K562 (cell line): Measurements from ENCODE around the gene PRR7. TPM values are rescaled to one million over a fixed set of nuclear protein-coding genes. Genes with fewer than 3 reads are reported as not detected.

ENCODE experiments used
- CREBBP ChIP-seq: IDR thresholded peaks from one replicate; pipeline ENCODE4 v1.6.1; 2012; ENCODE audit warnings: low read depth, mild to moderate bottlenecking, control low read depth, inconsistent platforms, low read length
- EGR1 ChIP-seq: fragments of 450-650 bp; conservative IDR thresholded peaks from 2 replicates; pipeline ENCODE4 v1.6.1; 2017; ENCODE audit warnings: mild to moderate bottlenecking
- ELK1 ChIP-seq: sonication (generic); formaldehyde crosslinking; IDR thresholded peaks from 2 replicates; pipeline ENCODE4 v1.8.1; 2022; ENCODE audit warnings: missing genetic modification reagents
- ELK3 ChIP-seq: fragments of 450-650 bp; formaldehyde crosslinking; IDR thresholded peaks from 2 replicates; pipeline ENCODE4 v1.4.0; 2020; ENCODE audit warnings: mild to moderate bottlenecking
- HDAC1 ChIP-seq, 2 experiments: fragments of 450-650 bp; IDR thresholded peaks; 2 replicates each; pipeline ENCODE4 v1.6.1; 2016 to 2017; ENCODE audit warnings: inconsistent platforms in 1 of 2, mild to moderate bottlenecking in 1 of 2, moderate library complexity in 1 of 2
- MITF ChIP-seq: IDR thresholded peaks from 2 replicates; pipeline ENCODE4 v1.6.1; 2014; ENCODE audit warnings: antibody characterized with exemption
- MTA3 ChIP-seq: fragments of 450-650 bp; formaldehyde crosslinking; IDR thresholded peaks from 2 replicates; pipeline ENCODE4 v1.6.1; 2017; ENCODE audit warnings: mild to moderate bottlenecking, borderline replicate concordance
- MXI1 ChIP-seq: IDR thresholded peaks from 2 replicates; pipeline ENCODE4 v1.6.1; 2011; ENCODE audit warnings: low read depth, mild to moderate bottlenecking, improper control_type of control experiment, low read length
- NONO ChIP-seq, 2 experiments: fragments of 200-400 bp in 1 of 2; fragments of 450-650 bp in 1 of 2; formaldehyde crosslinking in 1 of 2; IDR thresholded peaks; 2 replicates each; pipeline ENCODE4 v1.6.1; 2017; ENCODE audit warnings: low read depth in 2 of 2, mild to moderate bottlenecking in 2 of 2, moderate library complexity in 2 of 2, low read length in 1 of 2
- PCBP1 ChIP-seq: fragments of 200-400 bp; formaldehyde crosslinking; IDR thresholded peaks from 2 replicates; pipeline ENCODE4 v1.6.1; 2018; ENCODE audit warnings: mild to moderate bottlenecking, low read depth, low read length; ENCODE audit not compliant: poor library complexity, severe bottlenecking
- POLR2AphosphoS2 ChIP-seq: IDR thresholded peaks from 2 replicates; pipeline ENCODE4 v1.6.1; 2012; ENCODE audit warnings: low read length, improper control_type of control experiment
- STAT5B ChIP-seq: fragments of 250-450 bp; sonication (Bioruptor Pico); IDR thresholded peaks from 2 replicates; pipeline ENCODE4 v1.8.0; 2021; ENCODE audit warnings: mild to moderate bottlenecking, inconsistent platforms
- ZBTB2 ChIP-seq: fragments of 450-650 bp; IDR thresholded peaks from 2 replicates; pipeline ENCODE4 v1.6.1; 2016; ENCODE audit warnings: antibody characterized with exemption
- ZFP30 ChIP-seq: fragments of 250-450 bp; sonication (Bioruptor Pico); IDR thresholded peaks from 2 replicates; pipeline ENCODE4 v1.8.0; 2022; ENCODE audit warnings: moderate library complexity, mild to moderate bottlenecking, inconsistent platforms, borderline replicate concordance
- ZHX1 ChIP-seq: fragments of 150-350 bp; conservative IDR thresholded peaks from 2 replicates; pipeline ENCODE4 v1.6.1; 2014; ENCODE audit warnings: low read length
- ZNF232 ChIP-seq: sonication (generic); formaldehyde crosslinking; IDR thresholded peaks from 2 replicates; pipeline ENCODE4 v1.8.0; 2022; ENCODE audit warnings: mild to moderate bottlenecking, missing genetic modification reagents
- ZNF408 ChIP-seq: fragments of 250-450 bp; sonication (Bioruptor Pico); IDR thresholded peaks from 2 replicates; pipeline ENCODE4 v1.4.0; 2020; ENCODE audit warnings: low read depth, mild to moderate bottlenecking, moderate library complexity
- polyA plus RNA-seq, 8 experiments: library from polyadenylated mRNA; depleted of rRNA in 4 of 8; stranded (reverse) in 5 of 8; unstranded in 3 of 8; fragments of >200 nt; fragmentation: Nextera tagmentation in 2 of 8; fragmentation: Illumina TruSeq in 1 of 8; extraction: Ambion mirVana in 2 of 8; extraction: Trizol in 1 of 8; gene quantifications; 2 replicates each; pipeline versions ENCODE4 v1.2.1 to v1.2.3, GENCODE V29; 2011 to 2014; ENCODE audit warnings: inconsistent platforms in 1 of 8, missing spikeins in 1 of 8
- total RNA-seq, 7 experiments: library from RNA; depleted of rRNA in 6 of 7; stranded (reverse); fragments of >200 nt in 6 of 7; fragmentation: Illumina TruSeq in 2 of 7; extraction: Trizol in 2 of 7; gene quantifications; 2 replicates each; pipeline versions ENCODE4 v1.2.1 to v1.2.3, GENCODE V29; 2011 to 2021; ENCODE audit warnings: low replicate concordance in 1 of 7

PRR7 gene
- total and polyA plus RNA-seq, 9 of the 15 experiments (the other 6 are each of a cell fraction or from before 2014, with no cell fraction given) = 0.80 to 11.3 (median 10.4) TPM; not detected in 4

GRCh38 chr5:177455661-177456590 lies 9.3 kb downstream of the PRR7 start (continued):
- TF ChIP-seq POLR2AphosphoS2 (peak; percentile 95), ZNF232 (CRISPR knock-in tag) (0 out of 2 replicates have a peak, but pooled peaks have one; percentile 51), CREBBP (no peak), ELK3 (no peak), HDAC1 (IDR thresholded peaks at IDR 0.05) (peak in 1 of 2 experiments; percentile 20; a peak in 1 of 4 replicates), ZHX1 (0 out of 2 replicates have a peak, but pooled peaks have one; percentile 47), ZFP30 (CRISPR knock-in tag) (no peak), MTA3 (no peak), ZBTB2 (no peak), MITF (no peak), MXI1 (no peak), NONO (IDR thresholded peaks at IDR 0.05; ENCODE audit: low read depth in 2 of 2, low read length in 1 of 2) (no peak), PCBP1 (no peak), ZNF408 (CRISPR knock-in tag) (no peak), EGR1 (peak; percentile 91), STAT5B (CRISPR knock-in tag) (no peak), ELK1 (CRISPR knock-in tag) (no peak)
